H1 (cell line): ENCODE results near the gene CPD. TPM values are rescaled to one million over a fixed set of nuclear protein-coding genes. Genes with fewer than 3 reads are reported as not detected.

Experiments
- ATF2 ChIP-seq: IDR thresholded peaks from 2 replicates; pipeline ENCODE4 v1.6.1; 2012; ENCODE audit warnings: low read length, inconsistent platforms
- BRCA1 ChIP-seq: IDR thresholded peaks from 2 replicates; pipeline ENCODE4 v1.6.1; 2012; ENCODE audit warnings: low read depth, low read length, improper control_type of control experiment
- KDM1A ChIP-seq: fragments of 200-600, 300-600 bp; sonication (generic); IDR thresholded peaks from 2 replicates; pipeline ENCODE4 v1.7.1; 2016; ENCODE audit warnings: mild to moderate bottlenecking, low read length, borderline replicate concordance
- polyA plus RNA-seq, 7 experiments: library from polyadenylated mRNA; depleted of rRNA in 3 of 7; stranded (reverse) in 5 of 7; unstranded in 2 of 7; fragments of >200 nt in 5 of 7; fragments of 200-250 nt in 2 of 7; gene quantifications; 1 replicate in 5 of 7; 2 replicates in 1 of 7; 4 replicates in 1 of 7; pipeline versions ENCODE4 v1.2.1 to v1.2.3, GENCODE V29; 2011 to 2013; ENCODE audit warnings: missing spikeins in 2 of 7, mixed read lengths in 2 of 7
- total RNA-seq: library from RNA; stranded (reverse); fragmentation: NEBNext Ultra II Directional; extraction: Animal tissue kit (Norgen Biotek cat#: 25700); gene quantifications from 2 replicates; pipeline ENCODE4 v1.2.1, GENCODE V29; 2021
- TF ChIP-seq, protein P1 (sequence below): fragments of 300-600 bp; sonication (generic); IDR thresholded peaks from 2 replicates; pipeline ENCODE4 v1.7.1; 2012; ENCODE audit warnings: low read length, moderate library complexity, mild to moderate bottlenecking, inconsistent platforms; ENCODE audit not compliant: insufficient replicate concordance

CPD gene
- total and polyA plus RNA-seq, 2 of the 8 experiments (the other 6 are each of a cell fraction or from before 2014, with no cell fraction given): 8.6 to 46.2 TPM

- TF ChIP-seq BRCA1 (no peak), ATF2 (no peak), KDM1A (no peak)
- TF ChIP-seq, protein P1, sequence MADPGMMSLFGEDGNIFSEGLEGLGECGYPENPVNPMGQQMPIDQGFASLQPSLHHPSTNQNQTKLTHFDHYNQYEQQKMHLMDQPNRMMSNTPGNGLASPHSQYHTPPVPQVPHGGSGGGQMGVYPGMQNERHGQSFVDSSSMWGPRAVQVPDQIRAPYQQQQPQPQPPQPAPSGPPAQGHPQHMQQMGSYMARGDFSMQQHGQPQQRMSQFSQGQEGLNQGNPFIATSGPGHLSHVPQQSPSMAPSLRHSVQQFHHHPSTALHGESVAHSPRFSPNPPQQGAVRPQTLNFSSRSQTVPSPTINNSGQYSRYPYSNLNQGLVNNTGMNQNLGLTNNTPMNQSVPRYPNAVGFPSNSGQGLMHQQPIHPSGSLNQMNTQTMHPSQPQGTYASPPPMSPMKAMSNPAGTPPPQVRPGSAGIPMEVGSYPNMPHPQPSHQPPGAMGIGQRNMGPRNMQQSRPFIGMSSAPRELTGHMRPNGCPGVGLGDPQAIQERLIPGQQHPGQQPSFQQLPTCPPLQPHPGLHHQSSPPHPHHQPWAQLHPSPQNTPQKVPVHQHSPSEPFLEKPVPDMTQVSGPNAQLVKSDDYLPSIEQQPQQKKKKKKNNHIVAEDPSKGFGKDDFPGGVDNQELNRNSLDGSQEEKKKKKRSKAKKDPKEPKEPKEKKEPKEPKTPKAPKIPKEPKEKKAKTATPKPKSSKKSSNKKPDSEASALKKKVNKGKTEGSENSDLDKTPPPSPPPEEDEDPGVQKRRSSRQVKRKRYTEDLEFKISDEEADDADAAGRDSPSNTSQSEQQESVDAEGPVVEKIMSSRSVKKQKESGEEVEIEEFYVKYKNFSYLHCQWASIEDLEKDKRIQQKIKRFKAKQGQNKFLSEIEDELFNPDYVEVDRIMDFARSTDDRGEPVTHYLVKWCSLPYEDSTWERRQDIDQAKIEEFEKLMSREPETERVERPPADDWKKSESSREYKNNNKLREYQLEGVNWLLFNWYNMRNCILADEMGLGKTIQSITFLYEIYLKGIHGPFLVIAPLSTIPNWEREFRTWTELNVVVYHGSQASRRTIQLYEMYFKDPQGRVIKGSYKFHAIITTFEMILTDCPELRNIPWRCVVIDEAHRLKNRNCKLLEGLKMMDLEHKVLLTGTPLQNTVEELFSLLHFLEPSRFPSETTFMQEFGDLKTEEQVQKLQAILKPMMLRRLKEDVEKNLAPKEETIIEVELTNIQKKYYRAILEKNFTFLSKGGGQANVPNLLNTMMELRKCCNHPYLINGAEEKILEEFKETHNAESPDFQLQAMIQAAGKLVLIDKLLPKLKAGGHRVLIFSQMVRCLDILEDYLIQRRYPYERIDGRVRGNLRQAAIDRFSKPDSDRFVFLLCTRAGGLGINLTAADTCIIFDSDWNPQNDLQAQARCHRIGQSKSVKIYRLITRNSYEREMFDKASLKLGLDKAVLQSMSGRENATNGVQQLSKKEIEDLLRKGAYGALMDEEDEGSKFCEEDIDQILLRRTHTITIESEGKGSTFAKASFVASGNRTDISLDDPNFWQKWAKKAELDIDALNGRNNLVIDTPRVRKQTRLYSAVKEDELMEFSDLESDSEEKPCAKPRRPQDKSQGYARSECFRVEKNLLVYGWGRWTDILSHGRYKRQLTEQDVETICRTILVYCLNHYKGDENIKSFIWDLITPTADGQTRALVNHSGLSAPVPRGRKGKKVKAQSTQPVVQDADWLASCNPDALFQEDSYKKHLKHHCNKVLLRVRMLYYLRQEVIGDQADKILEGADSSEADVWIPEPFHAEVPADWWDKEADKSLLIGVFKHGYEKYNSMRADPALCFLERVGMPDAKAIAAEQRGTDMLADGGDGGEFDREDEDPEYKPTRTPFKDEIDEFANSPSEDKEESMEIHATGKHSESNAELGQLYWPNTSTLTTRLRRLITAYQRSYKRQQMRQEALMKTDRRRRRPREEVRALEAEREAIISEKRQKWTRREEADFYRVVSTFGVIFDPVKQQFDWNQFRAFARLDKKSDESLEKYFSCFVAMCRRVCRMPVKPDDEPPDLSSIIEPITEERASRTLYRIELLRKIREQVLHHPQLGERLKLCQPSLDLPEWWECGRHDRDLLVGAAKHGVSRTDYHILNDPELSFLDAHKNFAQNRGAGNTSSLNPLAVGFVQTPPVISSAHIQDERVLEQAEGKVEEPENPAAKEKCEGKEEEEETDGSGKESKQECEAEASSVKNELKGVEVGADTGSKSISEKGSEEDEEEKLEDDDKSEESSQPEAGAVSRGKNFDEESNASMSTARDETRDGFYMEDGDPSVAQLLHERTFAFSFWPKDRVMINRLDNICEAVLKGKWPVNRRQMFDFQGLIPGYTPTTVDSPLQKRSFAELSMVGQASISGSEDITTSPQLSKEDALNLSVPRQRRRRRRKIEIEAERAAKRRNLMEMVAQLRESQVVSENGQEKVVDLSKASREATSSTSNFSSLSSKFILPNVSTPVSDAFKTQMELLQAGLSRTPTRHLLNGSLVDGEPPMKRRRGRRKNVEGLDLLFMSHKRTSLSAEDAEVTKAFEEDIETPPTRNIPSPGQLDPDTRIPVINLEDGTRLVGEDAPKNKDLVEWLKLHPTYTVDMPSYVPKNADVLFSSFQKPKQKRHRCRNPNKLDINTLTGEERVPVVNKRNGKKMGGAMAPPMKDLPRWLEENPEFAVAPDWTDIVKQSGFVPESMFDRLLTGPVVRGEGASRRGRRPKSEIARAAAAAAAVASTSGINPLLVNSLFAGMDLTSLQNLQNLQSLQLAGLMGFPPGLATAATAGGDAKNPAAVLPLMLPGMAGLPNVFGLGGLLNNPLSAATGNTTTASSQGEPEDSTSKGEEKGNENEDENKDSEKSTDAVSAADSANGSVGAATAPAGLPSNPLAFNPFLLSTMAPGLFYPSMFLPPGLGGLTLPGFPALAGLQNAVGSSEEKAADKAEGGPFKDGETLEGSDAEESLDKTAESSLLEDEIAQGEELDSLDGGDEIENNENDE: no peak
Observed at GRCh38 chr17:30454635-30455034, 75.9 kb downstream of the CPD start (continued).
